Aorta (tissue), 5 donors: ENCODE data around the gene IRAK4. TPM values are rescaled to one million over a fixed set of nuclear protein-coding genes. Genes with fewer than 3 reads are reported as not detected.

Source experiments
- ATAC-seq: fragments of 200-7000 bp; cut with Tn5 transposase; one replicate; pipeline ENCODE4 v1.9.1; 2022; ENCODE audit warnings: moderate library complexity; ENCODE audit not compliant: low FRiP score
- DNase-seq, 2 donors: peaks; one replicate each; pipeline ENCODE4 v3.0.0-alpha.2; 2020
- H3K27ac ChIP-seq, 2 donors: one replicate each; pipeline ENCODE4 v1.5.1; 2013; ENCODE audit warnings: low read length in 2 of 2, mild to moderate bottlenecking in 2 of 2, moderate library complexity in 2 of 2, control low read depth in 1 of 2, inconsistent platforms in 1 of 2, low read depth in 1 of 2
- H3K27me3 ChIP-seq, 2 donors: one replicate each; pipeline ENCODE4 v1.6.1; 2013; ENCODE audit warnings: control low read depth in 1 of 2, low read length in 1 of 2, mild to moderate bottlenecking in 1 of 2, moderate library complexity in 1 of 2; ENCODE audit not compliant: insufficient read depth in 2 of 2, control insufficient read depth in 1 of 2
- H3K36me3 ChIP-seq, 2 donors: one replicate each; pipeline ENCODE4 v1.6.1; 2013; ENCODE audit warnings: control low read depth in 1 of 2, low read length in 1 of 2, mild to moderate bottlenecking in 1 of 2; ENCODE audit not compliant: insufficient read depth in 2 of 2, control insufficient read depth in 1 of 2
- H3K4me1 ChIP-seq, 2 donors: one replicate each; pipeline ENCODE4 v1.6.1; 2013; ENCODE audit warnings: low read length in 2 of 2, control low read depth in 1 of 2, mild to moderate bottlenecking in 1 of 2, moderate library complexity in 1 of 2; ENCODE audit not compliant: insufficient read depth in 2 of 2, control insufficient read depth in 1 of 2
- H3K4me3 ChIP-seq, 2 donors: one replicate each; pipeline ENCODE4 v1.5.1; 2013; ENCODE audit warnings: low read length in 2 of 2, control low read depth in 1 of 2, mild to moderate bottlenecking in 1 of 2
- H3K9me3 ChIP-seq: one replicate; pipeline ENCODE4 v1.6.1; 2013; ENCODE audit warnings: mild to moderate bottlenecking, low read length; ENCODE audit not compliant: control insufficient read depth
- WGBS, 2 donors: extraction: QIAGEN DNeasy Blood & Tissue Kit; methylation state at CpG; one replicate each; pipeline ENCODE4 v1.1.7; 2013; 5-methylcytosine and 5-hydroxymethylcytosine counted together
- intact Hi-C, 2 donors: fragments of 100-400 bp; cut with DNase I; formaldehyde crosslinking; loops; one replicate each; pipeline versions ENCODE4 v1.14.2 to v1.15.0; 2022
- long read RNA-seq, 2 donors: library from polyadenylated mRNA; unstranded; transcript quantifications; one replicate each; pipeline ENCODE4 v2.0.0, GENCODE V29; 2020 to 2021
- polyA plus RNA-seq, 2 donors: library from polyadenylated mRNA; stranded (reverse); fragments of 200-250 nt; gene quantifications; one replicate each; pipeline ENCODE4 v1.2.3, GENCODE V29; 2013
- total RNA-seq, 2 donors: library from RNA; stranded (reverse); fragmentation: NEBNext Ultra II Directional; extraction: Animal tissue kit (Norgen Biotek cat#: 25700); gene quantifications; one replicate each; pipeline ENCODE4 v1.2.1, GENCODE V29; 2021
- donor health status: healthy with polysubstance abuse.
- donor health status: Bipolar disorder and iron deficiency.
- donor health status: DM: no; HTN: no; CAD: no.
- donor health status: DM: no; HTN: no; CAD: no.
- donor health status: DM: yes; HTN: yes; CAD: no.

IRAK4 gene
- total RNA-seq (10 to 100 TPM; 24.4 to 34.7 TPM), polyA plus RNA-seq (10 to 100 TPM; 15.9 to 24.1 TPM)
- long read RNA-seq, donor 1, full-length matches to known transcripts, result 5 of 30 reads
- long read RNA-seq, donor 1, partial matches to known transcripts, result 10 of 30 reads
- long read RNA-seq, donor 1, other reads (novel, unspliced or antisense), result 15 of 30 reads
- long read RNA-seq, donor 2, full-length matches to known transcripts, result 1 of 3 reads
- long read RNA-seq, donor 2, partial matches to known transcripts, result 1 of 3 reads
- long read RNA-seq, donor 2, other reads (novel, unspliced or antisense), result 1 of 3 reads

GRCh38 chr12:43758728-43759563, at the start of gene IRAK4, which contains the start of gene PUS7L:
Gene IRAK4 (plus strand): TSS chr12:43758951. CDS start chr12:43768112, 9,161 bp downstream.
Gene PUS7L (minus strand): TSS chr12:43758790. CDS start chr12:43755245, 3,545 bp downstream.
- Histone ChIP-seq H3K9me3 (no peaks in the 10 kb centered on the region), H3K27ac (peak within 1 kb of the TSS in 1 of 2 donors; percentile 72), H3K27me3 (no peaks in the 10 kb centered on the region), H3K4me1 (peaks cover 6 to 7% of the 10 kb centered on the region in 2 donors), H3K36me3 (no peaks in the 10 kb centered on the region), H3K4me3 (peak within 1 kb of the TSS; percentile 71 to 98)
- DNase-seq (peak; percentile 96 to 98), ATAC-seq (peak; percentile 100)
- WGBS, 2 donors, result 0 to 1% methylated on average over 54 of the region's 54 CpGs
- intact Hi-C loops, result no loop called here

- no peak overlapping the region for H3K27ac ChIP-seq
- H3K27me3 ChIP-seq, result no peaks in the 10 kb centered on the region
- WGBS, 2 donors, result 71 to 72% methylated on average over 2 of the region's 2 CpGs
- no peak overlapping the region for H3K4me3 ChIP-seq
- intact Hi-C loops, result no loop called here
- peaks cover 2% of the 10 kb centered on the region for H3K9me3 ChIP-seq
- no peaks in the 10 kb centered on the region for H3K4me1 ChIP-seq
- DNase-seq (no peak), ATAC-seq (no peak)
- H3K36me3 ChIP-seq, result no peaks in the 10 kb centered on the region
These were observed 47.4 kb upstream of the IRAK4 start for GRCh38 chr12:43711348-43711747.

- no peaks in the 10 kb centered on the region for H3K9me3 ChIP-seq
- no peak for ATAC-seq
- DNase-seq, result no peak
- H3K27me3 ChIP-seq, result no peaks in the 10 kb centered on the region
- intact Hi-C loops, result no loop called here
- no peak overlapping the region for H3K27ac ChIP-seq
- H3K4me1 ChIP-seq, result no peaks in the 10 kb centered on the region
- no peaks in the 10 kb centered on the region for H3K36me3 ChIP-seq
- no peak overlapping the region for H3K4me3 ChIP-seq
These were observed 36.1 kb upstream of the IRAK4 start for GRCh38 chr12:43722621-43723020.

GRCh38 chr12:43723134-43723533, 35.6 kb upstream of the IRAK4 start:
- Histone ChIP-seq H3K27me3 (no peaks in the 10 kb centered on the region), H3K36me3 (no peaks in the 10 kb centered on the region), H3K27ac (no peak overlapping the region), H3K4me1 (no peaks in the 10 kb centered on the region), H3K4me3 (no peak overlapping the region), H3K9me3 (no peaks in the 10 kb centered on the region)
- ATAC-seq (no peak), DNase-seq (no peak)
- intact Hi-C loops, result no loop called here

GRCh38 chr12:43728117-43728516, 30.6 kb upstream of the IRAK4 start:
- WGBS, 2 donors, result 54 to 58% methylated on average over 2 of the region's 2 CpGs
- ATAC-seq (no peak), DNase-seq (no peak)
- H3K27ac ChIP-seq, result no peak overlapping the region
- no peaks in the 10 kb centered on the region for H3K27me3 ChIP-seq
- H3K4me1 ChIP-seq, result no peaks in the 10 kb centered on the region
- H3K9me3 ChIP-seq, result no peaks in the 10 kb centered on the region
- intact Hi-C loops, result no loop called here
- H3K36me3 ChIP-seq, result no peaks in the 10 kb centered on the region
- no peak overlapping the region for H3K4me3 ChIP-seq

GRCh38 chr12:43728698-43729097, 30.1 kb upstream of the IRAK4 start:
- DNase-seq (no peak), ATAC-seq (no peak)
- H3K9me3 ChIP-seq, result no peaks in the 10 kb centered on the region
- no peak overlapping the region for H3K27ac ChIP-seq
- WGBS, 2 donors, result 65 to 77% methylated on average over 1 of the region's 1 CpG
- no peaks in the 10 kb centered on the region for H3K4me1 ChIP-seq
- H3K36me3 ChIP-seq, result no peaks in the 10 kb centered on the region
- H3K4me3 ChIP-seq, result no peak overlapping the region
- no peaks in the 10 kb centered on the region for H3K27me3 ChIP-seq
- intact Hi-C loops, result no loop called here

- H3K9me3 ChIP-seq, result no peaks in the 10 kb centered on the region
- DNase-seq (no peak), ATAC-seq (no peak)
- no peaks in the 10 kb centered on the region for H3K4me1 ChIP-seq
- H3K4me3 ChIP-seq, result no peak overlapping the region
- H3K27me3 ChIP-seq, result no peaks in the 10 kb centered on the region
- intact Hi-C loops, result no loop called here
- no peak overlapping the region for H3K27ac ChIP-seq
- WGBS, 2 donors, result 81% methylated on average over 4 of the region's 4 CpGs
- H3K36me3 ChIP-seq, result peaks cover 0 to 4% of the 10 kb centered on the region in 2 donors
These were observed 28.5 kb upstream of the IRAK4 start for GRCh38 chr12:43730283-43730682.

- peaks cover 3 to 4% of the 10 kb centered on the region in 2 donors for H3K36me3 ChIP-seq
- ATAC-seq (no peak), DNase-seq (no peak)
- WGBS, 2 donors, result 90 to 91% methylated on average over 3 of the region's 3 CpGs
- no peaks in the 10 kb centered on the region for H3K4me1 ChIP-seq
- intact Hi-C loops, result no loop called here
- no peaks in the 10 kb centered on the region for H3K9me3 ChIP-seq
- no peaks in the 10 kb centered on the region for H3K27me3 ChIP-seq
- H3K4me3 ChIP-seq, result no peak overlapping the region
- no peak overlapping the region for H3K27ac ChIP-seq
These were observed 25.1 kb upstream of the IRAK4 start for GRCh38 chr12:43733687-43734086.
